SU-DHL-6 (cell line): ENCODE measurements around the gene OR2A12.

Source experiments
- H2AFZ ChIP-seq: fragments of 200-600 bp; sonication (generic); 2 replicates; pipeline ENCODE4 v1.6.1; 2014; ENCODE audit warnings: low read depth, mild to moderate bottlenecking, moderate library complexity, mixed read lengths, antibody characterized with exemption, low read length; ENCODE audit not compliant: severe bottlenecking
- H3F3A ChIP-seq: fragments of 200-600 bp; shearing (Covaris generic); 2 replicates; pipeline ENCODE4 v1.6.0; 2016; ENCODE audit warnings: antibody characterized with exemption, mild to moderate bottlenecking; ENCODE audit not compliant: insufficient read depth
- H3K27ac ChIP-seq: fragments of 200-600 bp; sonication (generic); 2 replicates; pipeline ENCODE4 v1.5.1; 2016; ENCODE audit warnings: low read depth, mild to moderate bottlenecking, low read length, moderate library complexity, mixed read lengths
- H3K27me3 ChIP-seq: fragments of 200-600 bp; sonication (generic), shearing (Covaris generic); 2 replicates; pipeline ENCODE4 v1.6.0; 2014; ENCODE audit warnings: mild to moderate bottlenecking, low read length
- H3K36me3 ChIP-seq: fragments of 200-600 bp; sonication (generic); 2 replicates; pipeline ENCODE4 v1.6.1; 2014; ENCODE audit warnings: mild to moderate bottlenecking, low read length, mixed read lengths
- H3K4me2 ChIP-seq: fragments of 300-600, 200-600 bp; shearing (Covaris generic), sonication (generic); 2 replicates; pipeline ENCODE4 v1.6.0; 2014; ENCODE audit warnings: low read length, low read depth, mild to moderate bottlenecking; ENCODE audit not compliant: poor library complexity, severe bottlenecking
- H3K4me3 ChIP-seq: fragments of 200-600 bp; sonication (generic); 2 replicates; pipeline ENCODE4 v1.5.1; 2014; ENCODE audit warnings: antibody characterized with exemption, low read length, mild to moderate bottlenecking, mixed read lengths; ENCODE audit not compliant: insufficient read depth, poor library complexity, severe bottlenecking
- H3K79me2 ChIP-seq: fragments of 200-600 bp; sonication (generic); 2 replicates; pipeline ENCODE4 v1.6.1; 2014; ENCODE audit warnings: mild to moderate bottlenecking, low read length, moderate library complexity; ENCODE audit not compliant: insufficient read depth
- H3K9ac ChIP-seq: fragments of 200-600 bp; sonication (generic); 2 replicates; pipeline ENCODE4 v1.7.0; 2014; ENCODE audit warnings: mild to moderate bottlenecking, low read length
- H3K9me2 ChIP-seq: fragments of 200-600 bp; sonication (generic); replicated peaks from 2 replicates; pipeline ENCODE4 v1.6.1; 2014; ENCODE audit warnings: low read length; ENCODE audit not compliant: insufficient read depth
- H3K9me3 ChIP-seq: fragments of 200-600 bp; sonication (generic); 2 replicates; pipeline ENCODE4 v1.6.1; 2014; ENCODE audit warnings: low read length, mixed read lengths; ENCODE audit not compliant: insufficient read depth
- H4K20me1 ChIP-seq: fragments of 200-600 bp; sonication (generic); 2 replicates; pipeline ENCODE4 v1.6.1; 2014; ENCODE audit warnings: low read depth, mild to moderate bottlenecking, antibody characterized with exemption, low read length, moderate library complexity, mixed read lengths
- CTCF ChIP-seq: fragments of 200-600 bp; sonication (generic); IDR thresholded peaks from one replicate; pipeline ENCODE4 v1.5.1; 2017; ENCODE audit warnings: antibody characterized with exemption, mild to moderate bottlenecking, low read length, moderate library complexity; ENCODE audit not compliant: insufficient read depth, poor library complexity, severe bottlenecking
- EZH2phosphoT487 ChIP-seq: fragments of 200-600 bp; sonication (generic), shearing (Covaris generic); conservative IDR thresholded peaks from 2 replicates; pipeline ENCODE4 v1.6.1; 2018; ENCODE audit warnings: mild to moderate bottlenecking, antibody characterized with exemption, low read length, moderate library complexity, mixed read lengths

The OR2A12 gene

GRCh38 chr7:144038887-144039286, 47.2 kb upstream of the OR2A12 start:
- Histone ChIP-seq H4K20me1 (no peaks in the 10 kb centered on the region), H3K4me3 (no peak overlapping the region), H3K27me3 (no peaks in the 10 kb centered on the region), H3K27ac (no peak overlapping the region), H3K9me3 (no peaks in the 10 kb centered on the region), H2AFZ (no peak overlapping the region), H3K79me2 (no peaks in the 10 kb centered on the region), H3K9me2 (no peaks in the 10 kb centered on the region; the same call in 1 of the 2 replicates), H3K4me2 (no peak overlapping the region), H3K36me3 (no peaks in the 10 kb centered on the region), H3F3A (no peaks in the 10 kb centered on the region), H3K9ac (no peak overlapping the region)
- TF ChIP-seq CTCF = no peak
- TF ChIP-seq EZH2phosphoT487 = no peak

DNA sequence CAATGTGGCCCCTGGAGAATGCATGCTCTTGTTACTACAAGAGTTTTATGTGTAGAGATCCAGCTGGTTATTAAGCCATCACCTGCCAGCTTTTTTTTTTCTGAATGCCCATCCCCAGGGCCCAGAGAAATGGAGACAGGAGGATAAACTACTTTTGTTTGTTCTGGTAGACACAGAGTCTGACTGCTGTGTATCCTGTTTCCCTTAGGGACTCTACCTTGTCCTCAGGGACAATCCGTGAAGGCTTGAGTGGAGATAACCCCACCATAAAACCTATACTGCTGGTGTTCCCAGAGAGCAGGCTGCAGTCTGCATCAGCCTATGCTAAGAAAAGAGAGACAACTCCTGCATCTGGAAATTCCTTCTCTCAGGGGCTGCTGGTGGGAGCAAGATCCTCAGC, 37.4 kb upstream of the OR2A12 start, which contains the start of gene OR2A5:
TSS of gene OR2A5 (plus strand) at position 301 of the 400 bp plus-strand sequence. CDS start 1,454 bp downstream, outside the sequence.
- Histone ChIP-seq H3K9me2 (no peaks in the 10 kb centered on the region), H3F3A (no peaks in the 10 kb centered on the region), H3K27ac (no peak within 1 kb of the TSS), H3K9me3 (no peaks in the 10 kb centered on the region), H3K79me2 (no peaks in the 10 kb centered on the region), H3K4me2 (no peak within 1 kb of the TSS), H3K9ac (no peak within 1 kb of the TSS), H4K20me1 (no peaks in the 10 kb centered on the region), H3K27me3 (no peaks in the 10 kb centered on the region), H3K4me3 (no peak within 1 kb of the TSS), H3K36me3 (no peaks in the 10 kb centered on the region), H2AFZ (no peak within 1 kb of the TSS)
- TF ChIP-seq CTCF (no peak), EZH2phosphoT487 (no peak)

DNA sequence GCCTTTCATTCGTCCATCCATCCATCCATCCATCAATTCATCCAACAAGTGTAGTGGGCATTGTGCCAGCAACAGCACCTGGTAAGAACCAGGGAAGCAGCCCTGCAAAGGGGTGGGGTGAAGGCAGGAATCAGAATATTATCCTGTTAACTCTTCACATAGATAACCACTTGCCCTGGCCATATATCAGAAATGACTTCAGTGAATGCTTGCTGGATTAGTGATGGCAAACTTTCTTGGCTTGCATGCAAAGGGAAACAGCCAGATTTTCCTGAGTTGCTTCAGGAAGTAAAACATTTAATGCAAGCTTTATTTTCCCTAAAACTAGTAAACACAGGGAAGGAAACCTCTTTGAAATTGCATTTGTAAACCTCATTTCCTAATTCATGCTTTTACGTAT, 36.6 kb upstream of the OR2A12 start:
- Histone ChIP-seq H3F3A (no peaks in the 10 kb centered on the region), H3K27me3 (no peaks in the 10 kb centered on the region), H3K9ac (no peak overlapping the region), H3K9me3 (no peaks in the 10 kb centered on the region), H2AFZ (no peak overlapping the region), H3K4me2 (no peak overlapping the region), H3K36me3 (no peaks in the 10 kb centered on the region), H3K79me2 (no peaks in the 10 kb centered on the region), H3K27ac (no peak overlapping the region), H3K9me2 (no peaks in the 10 kb centered on the region), H4K20me1 (no peaks in the 10 kb centered on the region), H3K4me3 (no peak overlapping the region)
- TF ChIP-seq EZH2phosphoT487 (no peak), CTCF (no peak)
